ENCODE results near the gene MYCBPAP. TPM values are rescaled to one million over a fixed set of nuclear protein-coding genes. Genes with fewer than 3 reads are reported as not detected.

Gene MYCBPAP
- polyA plus RNA-seq, 3 donors = not detected

- H3K4me3 Mint-ChIP-seq = no peak overlapping the region
- H3K27ac Mint-ChIP-seq = no peak overlapping the region
- Histone ChIP-seq H3K4me1 (ENCODE audit: control insufficient read depth in 1 of 2, insufficient read depth in 2 of 2, low read length in 2 of 2) (peaks cover 18 to 24% of the 10 kb centered on the region in 2 donors), H3K79me2 (ENCODE audit: insufficient read depth, low read length) (no peaks in the 10 kb centered on the region), H3K27me3 (ENCODE audit: control insufficient read depth in 2 of 2, insufficient read depth in 2 of 2, low read length in 2 of 2) (peaks cover 2 to 6% of the 10 kb centered on the region in 2 donors), H3K9ac (ENCODE audit: insufficient read depth, low read length, poor library complexity, severe bottlenecking) (no peak overlapping the region), H4K20me1 (ENCODE audit: insufficient read depth, low read length) (no peaks in the 10 kb centered on the region), H3K9me3 (replicated peaks in 1 of 2; ENCODE audit: control insufficient read depth in 1 of 2, insufficient read depth in 1 of 2, low read length in 2 of 2) (no peaks in the 10 kb centered on the region), H2AFZ (ENCODE audit: insufficient read depth, low read depth, low read length, poor library complexity, severe bottlenecking) (no peak overlapping the region), H3K4me3 (replicated peaks in 1 of 3; ENCODE audit: low read depth in 2 of 3, low read length in 3 of 3) (no peak overlapping the region), H3K4me2 (replicated peaks; ENCODE audit: extremely low read depth, low read length, poor library complexity, severe bottlenecking) (no peak overlapping the region), H3K27ac (ENCODE audit: low read depth in 1 of 2, low read length in 2 of 2) (no peak overlapping the region), H3K36me3 (replicated peaks in 1 of 2; ENCODE audit: control insufficient read depth in 1 of 2, insufficient read depth in 2 of 2, low read length in 2 of 2) (no peaks in the 10 kb centered on the region)
- TF ChIP-seq, protein P1, sequence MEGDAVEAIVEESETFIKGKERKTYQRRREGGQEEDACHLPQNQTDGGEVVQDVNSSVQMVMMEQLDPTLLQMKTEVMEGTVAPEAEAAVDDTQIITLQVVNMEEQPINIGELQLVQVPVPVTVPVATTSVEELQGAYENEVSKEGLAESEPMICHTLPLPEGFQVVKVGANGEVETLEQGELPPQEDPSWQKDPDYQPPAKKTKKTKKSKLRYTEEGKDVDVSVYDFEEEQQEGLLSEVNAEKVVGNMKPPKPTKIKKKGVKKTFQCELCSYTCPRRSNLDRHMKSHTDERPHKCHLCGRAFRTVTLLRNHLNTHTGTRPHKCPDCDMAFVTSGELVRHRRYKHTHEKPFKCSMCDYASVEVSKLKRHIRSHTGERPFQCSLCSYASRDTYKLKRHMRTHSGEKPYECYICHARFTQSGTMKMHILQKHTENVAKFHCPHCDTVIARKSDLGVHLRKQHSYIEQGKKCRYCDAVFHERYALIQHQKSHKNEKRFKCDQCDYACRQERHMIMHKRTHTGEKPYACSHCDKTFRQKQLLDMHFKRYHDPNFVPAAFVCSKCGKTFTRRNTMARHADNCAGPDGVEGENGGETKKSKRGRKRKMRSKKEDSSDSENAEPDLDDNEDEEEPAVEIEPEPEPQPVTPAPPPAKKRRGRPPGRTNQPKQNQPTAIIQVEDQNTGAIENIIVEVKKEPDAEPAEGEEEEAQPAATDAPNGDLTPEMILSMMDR (IDR thresholded peaks at IDR 0.05) = no peak
- no peaks in the 10 kb centered on the region for H3K9me3 Mint-ChIP-seq
- peak in 2 of 3 donors; percentile 35 to 41 for DNase-seq
- 23% methylated on average over 4 of the region's 5 CpGs for WGBS (ENCODE audit: insufficient coverage)
- peaks cover 8 to 22% (median 17%) of the 10 kb centered on the region in 3 donors for H3K27me3 Mint-ChIP-seq (ENCODE audit: low read depth in 3 of 3)
- H3K36me3 Mint-ChIP-seq = peaks cover 0 to 4% of the 10 kb centered on the region in 2 donors
- peaks cover 23% of the 10 kb centered on the region for H3K4me1 Mint-ChIP-seq
- intact Hi-C loops (cut with micrococcal nuclease) = no loop called here
Measured at GRCh38 chr17:50527155-50527762, 19.0 kb downstream of the MYCBPAP start.

DNA sequence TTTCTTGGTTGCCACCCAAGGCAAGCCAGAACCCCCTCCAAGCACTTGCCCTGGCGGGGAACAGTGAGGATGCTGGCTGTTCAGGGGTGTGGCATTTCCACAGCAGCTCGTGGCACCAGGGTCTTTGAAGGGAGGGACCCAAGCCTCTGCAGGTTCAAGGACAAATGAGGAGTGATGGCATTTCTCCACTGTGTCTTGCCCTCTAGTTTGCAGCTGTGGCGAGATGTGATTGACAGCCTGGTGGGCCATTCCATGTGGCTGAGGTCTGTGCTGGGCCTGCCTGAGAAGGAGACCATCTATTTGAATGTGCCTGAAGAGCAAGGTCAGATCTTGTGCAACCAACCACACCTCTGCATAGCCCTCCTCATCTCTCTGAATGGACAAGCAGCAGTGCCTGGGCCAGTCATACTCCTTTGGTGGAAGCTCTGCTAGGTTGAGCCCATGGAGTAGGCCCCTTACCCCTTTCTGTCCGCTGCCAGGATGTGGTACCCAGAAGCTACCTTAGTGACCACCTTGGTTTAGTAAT lies 19.8 kb downstream of the MYCBPAP start:
- Histone ChIP-seq H3K79me2 (ENCODE audit: insufficient read depth, low read length) (no peaks in the 10 kb centered on the region), H4K20me1 (ENCODE audit: insufficient read depth, low read length) (no peaks in the 10 kb centered on the region), H3K4me3 (replicated peaks in 1 of 3; ENCODE audit: low read depth in 2 of 3, low read length in 3 of 3) (no peak overlapping the region), H3K27ac (ENCODE audit: low read depth in 1 of 2, low read length in 2 of 2) (no peak overlapping the region), H3K36me3 (replicated peaks in 1 of 2; ENCODE audit: control insufficient read depth in 1 of 2, insufficient read depth in 2 of 2, low read length in 2 of 2) (no peaks in the 10 kb centered on the region), H3K9ac (ENCODE audit: insufficient read depth, low read length, poor library complexity, severe bottlenecking) (no peak overlapping the region), H3K9me3 (replicated peaks in 1 of 2; ENCODE audit: control insufficient read depth in 1 of 2, insufficient read depth in 1 of 2, low read length in 2 of 2) (no peaks in the 10 kb centered on the region), H3K27me3 (ENCODE audit: control insufficient read depth in 2 of 2, insufficient read depth in 2 of 2, low read length in 2 of 2) (peaks cover 9 to 14% of the 10 kb centered on the region in 2 donors), H3K4me1 (ENCODE audit: control insufficient read depth in 1 of 2, insufficient read depth in 2 of 2, low read length in 2 of 2) (peaks cover 18 to 31% of the 10 kb centered on the region in 2 donors), H2AFZ (ENCODE audit: insufficient read depth, low read depth, low read length, poor library complexity, severe bottlenecking) (no peak overlapping the region), H3K4me2 (replicated peaks; ENCODE audit: extremely low read depth, low read length, poor library complexity, severe bottlenecking) (no peak overlapping the region)
- intact Hi-C loops (cut with micrococcal nuclease) = no loop called here
- no peak for DNase-seq
- Mint-ChIP-seq H3K4me3 (no peak overlapping the region), H3K27me3 (ENCODE audit: low read depth in 3 of 3) (peaks cover 15 to 30% (median 25%) of the 10 kb centered on the region in 3 donors), H3K27ac (no peak overlapping the region), H3K9me3 (peaks cover 0 to 2% (median 0%) of the 10 kb centered on the region in 7 donors), H3K36me3 (peaks cover 0 to 4% of the 10 kb centered on the region in 2 donors), H3K4me1 (peaks cover 28% of the 10 kb centered on the region)
- 0% methylated on average over 2 of the region's 4 CpGs for WGBS (ENCODE audit: insufficient coverage)
- TF ChIP-seq, protein P1 (IDR thresholded peaks at IDR 0.05) = no peak
